Neural progenitor cell (in vitro differentiated cells): ENCODE measurements around the gene SH3BGRL. TPM values are rescaled to one million over a fixed set of nuclear protein-coding genes. Genes with fewer than 3 reads are reported as not detected.

ENCODE experiments used
- DNase-seq: peaks from one replicate; pipeline ENCODE4 v3.0.0-alpha.2; 2016; ENCODE audit warnings: low spot score
- H2AFZ ChIP-seq: fragments of 200-600 bp; sonication (generic); replicated peaks from 2 replicates; pipeline ENCODE4 v1.6.1; 2016; ENCODE audit warnings: antibody characterized with exemption
- H3F3A ChIP-seq: fragments of 200-600 bp; sonication (generic); 2 replicates; pipeline ENCODE4 v1.6.1; 2016; ENCODE audit warnings: antibody characterized with exemption, low read depth
- H3K27ac ChIP-seq: fragments of 200-600 bp; sonication (generic); 2 replicates; pipeline ENCODE4 v1.5.1; 2016; ENCODE audit warnings: mild to moderate bottlenecking
- H3K27me3 ChIP-seq: fragments of 200-600 bp; sonication (generic); 2 replicates; pipeline ENCODE4 v1.6.1; 2016; ENCODE audit warnings: mild to moderate bottlenecking, moderate library complexity
- H3K36me3 ChIP-seq: fragments of 200-600 bp; sonication (generic); 2 replicates; pipeline ENCODE4 v1.5.1; 2016
- H3K4me1 ChIP-seq: fragments of 200-600 bp; sonication (generic); 2 replicates; pipeline ENCODE4 v1.6.1; 2016; ENCODE audit warnings: mixed run types
- H3K4me2 ChIP-seq: fragments of 200-600 bp; sonication (generic); 2 replicates; pipeline ENCODE4 v1.6.1; 2016
- H3K4me3 ChIP-seq: fragments of 200-600 bp; sonication (generic); 2 replicates; pipeline ENCODE4 v1.5.1; 2016
- H3K79me2 ChIP-seq: fragments of 200-600 bp; sonication (generic); 2 replicates; pipeline ENCODE4 v1.6.1; 2016; ENCODE audit warnings: low read depth
- H3K9ac ChIP-seq: fragments of 200-600 bp; sonication (generic); 2 replicates; pipeline ENCODE4 v1.6.1; 2016
- H3K9me3 ChIP-seq: fragments of 200-600 bp; sonication (generic); 2 replicates; pipeline ENCODE4 v1.5.1; 2016; ENCODE audit warnings: low read depth
- H4K20me1 ChIP-seq: fragments of 200-600 bp; sonication (generic); 2 replicates; pipeline ENCODE4 v1.6.1; 2016; ENCODE audit warnings: low read depth
- H3K27ac Mint-ChIP-seq: 3 replicates; pipeline ENCODE4 v1.8.0; 2021; ENCODE audit warnings: mixed read lengths
- H3K27me3 Mint-ChIP-seq: 2 replicates; pipeline ENCODE4 v1.8.0; 2022; ENCODE audit warnings: low read depth, mild to moderate bottlenecking, inconsistent platforms, moderate library complexity, mixed read lengths; ENCODE audit not compliant: insufficient read depth
- H3K36me3 Mint-ChIP-seq: 3 replicates; pipeline ENCODE4 v1.8.0; 2021; ENCODE audit warnings: mixed read lengths
- H3K4me1 Mint-ChIP-seq: 3 replicates; pipeline ENCODE4 v1.8.0; 2021; ENCODE audit warnings: mixed read lengths
- H3K4me3 Mint-ChIP-seq: 3 replicates; pipeline ENCODE4 v1.8.0; 2021; ENCODE audit warnings: mild to moderate bottlenecking, moderate library complexity, mixed read lengths
- H3K9me3 Mint-ChIP-seq: 3 replicates; pipeline ENCODE4 v1.8.0; 2020; ENCODE audit warnings: mixed read lengths
- CTCF ChIP-seq: fragments of 200-600 bp; sonication (generic); IDR thresholded peaks from 2 replicates; pipeline ENCODE4 v1.5.1; 2017; ENCODE audit warnings: antibody characterized with exemption, mild to moderate bottlenecking
- EZH2 ChIP-seq: fragments of 200-600 bp; sonication (generic); IDR thresholded peaks from 2 replicates; pipeline ENCODE4 v1.6.1; 2017; ENCODE audit warnings: antibody characterized with exemption, mild to moderate bottlenecking, moderate library complexity
- EZH2phosphoT487 ChIP-seq: fragments of 200-600 bp; sonication (generic); IDR thresholded peaks from 2 replicates; pipeline ENCODE4 v1.6.1; 2017; ENCODE audit warnings: antibody characterized with exemption
- total RNA-seq: library from RNA; depleted of rRNA; stranded (reverse); fragments of >200 nt; gene quantifications from 2 replicates; pipeline ENCODE4 v1.2.3, GENCODE V29; 2015; ENCODE audit warnings: low replicate concordance

SH3BGRL gene
- total RNA-seq, 1 donor from 2014 or later = 127 TPM

DNA sequence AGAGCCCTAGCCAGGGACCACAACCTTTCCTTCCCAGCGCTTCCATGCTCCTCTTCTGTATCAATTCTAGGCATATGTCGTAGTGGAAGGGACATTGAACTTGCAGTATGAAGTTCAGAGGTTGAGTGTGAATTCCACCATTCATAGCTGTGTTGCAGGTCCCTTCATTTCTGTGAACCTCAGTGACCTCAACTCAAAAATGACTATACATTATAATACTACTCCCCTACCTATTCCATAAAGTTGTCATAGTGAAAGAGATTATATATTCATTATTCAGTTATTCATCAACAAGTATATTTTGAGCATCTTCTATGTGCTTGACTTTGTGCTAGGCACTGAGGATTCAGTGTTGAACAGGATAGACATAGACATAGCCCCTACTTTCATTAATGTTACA is 28.0 kb downstream of the SH3BGRL start:
- Histone ChIP-seq H3K4me2 (no peak overlapping the region), H2AFZ (no peak overlapping the region), H3K36me3 (no peaks in the 10 kb centered on the region), H3K27me3 (no peaks in the 10 kb centered on the region), H4K20me1 (no peaks in the 10 kb centered on the region), H3F3A (no peaks in the 10 kb centered on the region), H3K9me3 (no peaks in the 10 kb centered on the region), H3K9ac (no peak overlapping the region), H3K27ac (no peak overlapping the region), H3K79me2 (peaks cover 9% of the 10 kb centered on the region), H3K4me1 (peaks cover 4% of the 10 kb centered on the region), H3K4me3 (no peak overlapping the region)
- no peaks in the 10 kb centered on the region for H3K4me1 Mint-ChIP-seq
- TF ChIP-seq EZH2 = no peak
- no peak for TF ChIP-seq EZH2phosphoT487
- TF ChIP-seq CTCF = no peak
- H3K9me3 Mint-ChIP-seq = no peaks in the 10 kb centered on the region
- H3K27ac Mint-ChIP-seq = no peak overlapping the region
- no peak for DNase-seq
- H3K27me3 Mint-ChIP-seq = no peaks in the 10 kb centered on the region
- peaks cover 3% of the 10 kb centered on the region for H3K36me3 Mint-ChIP-seq
- H3K4me3 Mint-ChIP-seq = no peak overlapping the region

DNA sequence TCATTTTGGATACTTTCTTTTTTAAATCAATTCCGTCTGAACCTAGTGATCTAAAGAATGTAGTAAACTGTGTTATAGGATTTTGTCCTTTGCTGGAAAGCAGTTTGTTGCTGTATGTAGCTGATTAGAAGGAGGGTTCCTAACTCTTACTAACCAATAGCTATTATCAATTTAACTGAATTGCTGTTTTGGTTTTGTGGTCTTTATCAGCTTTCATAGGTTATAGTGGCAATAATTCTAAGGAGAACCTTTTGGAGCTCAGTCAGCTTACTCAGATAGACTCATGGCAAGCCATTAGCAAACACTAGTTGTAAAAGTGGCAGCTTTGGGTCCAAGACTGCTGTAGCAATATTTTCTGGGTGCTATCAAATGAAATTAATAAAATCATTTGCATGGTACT is 29.6 kb downstream of the SH3BGRL start:
- Histone ChIP-seq H3K4me3 (no peak overlapping the region), H2AFZ (no peak overlapping the region), H3K79me2 (no peaks in the 10 kb centered on the region), H3F3A (no peaks in the 10 kb centered on the region), H3K4me2 (no peak overlapping the region), H3K9ac (no peak overlapping the region), H3K36me3 (no peaks in the 10 kb centered on the region), H3K27me3 (no peaks in the 10 kb centered on the region), H3K9me3 (no peaks in the 10 kb centered on the region), H3K27ac (no peak overlapping the region), H3K4me1 (no peaks in the 10 kb centered on the region), H4K20me1 (no peaks in the 10 kb centered on the region)
- Mint-ChIP-seq H3K4me3 (no peak overlapping the region), H3K27ac (no peak overlapping the region), H3K4me1 (no peaks in the 10 kb centered on the region), H3K27me3 (no peaks in the 10 kb centered on the region), H3K36me3 (peaks cover 3% of the 10 kb centered on the region), H3K9me3 (no peaks in the 10 kb centered on the region)
- no peak for TF ChIP-seq EZH2phosphoT487
- TF ChIP-seq CTCF = no peak
- no peak for TF ChIP-seq EZH2
- DNase-seq = no peak

GRCh38 chrX:81232218-81232617 is 30.3 kb downstream of the SH3BGRL start:
- Mint-ChIP-seq H3K9me3 (no peaks in the 10 kb centered on the region), H3K36me3 (peaks cover 10% of the 10 kb centered on the region), H3K27ac (no peak overlapping the region)

More at GRCh38 chrX:81232218-81232617, 30.3 kb downstream of the SH3BGRL start:
- H3K36me3 ChIP-seq = no peaks in the 10 kb centered on the region
- no peaks in the 10 kb centered on the region for H3F3A ChIP-seq
- no peaks in the 10 kb centered on the region for H3K27me3 Mint-ChIP-seq
- no peak overlapping the region for H3K9ac ChIP-seq
- H3K4me2 ChIP-seq = no peak overlapping the region
- no peaks in the 10 kb centered on the region for H3K79me2 ChIP-seq
- H3K9me3 ChIP-seq = no peaks in the 10 kb centered on the region
- no peak overlapping the region for H2AFZ ChIP-seq
- no peaks in the 10 kb centered on the region for H3K4me1 Mint-ChIP-seq
- H3K27ac ChIP-seq = no peak overlapping the region
- H3K4me1 ChIP-seq = no peaks in the 10 kb centered on the region
- TF ChIP-seq CTCF (no peak), EZH2 (no peak), EZH2phosphoT487 (no peak)
- H4K20me1 ChIP-seq = no peaks in the 10 kb centered on the region
- no peak overlapping the region for H3K4me3 Mint-ChIP-seq
- DNase-seq = no peak
- H3K4me3 ChIP-seq = no peak overlapping the region
- H3K27me3 ChIP-seq = no peaks in the 10 kb centered on the region
